ENCODE data around the gene CCDC187. TPM values are rescaled to one million over a fixed set of nuclear protein-coding genes. Genes with fewer than 3 reads are reported as not detected.

Gene CCDC187
- total RNA-seq, 2 experiments from 2014 or later: not detected

GRCh38 chr9:136309101-136309801, 5.4 kb upstream of the CCDC187 start:
- no peaks in the 10 kb centered on the region for H3K9me3 Mint-ChIP-seq (ENCODE audit: low read depth)
- no peak for ATAC-seq

GRCh38 chr9:136308702-136309053, 4.8 kb upstream of the CCDC187 start:
- Mint-ChIP-seq H3K4me1 (peaks cover 3% of the 10 kb centered on the region), H3K27ac (no peak overlapping the region)
- no peak for ATAC-seq

More at GRCh38 chr9:136309101-136309801, 5.4 kb upstream of the CCDC187 start:
- Mint-ChIP-seq H3K27me3 (no peaks in the 10 kb centered on the region), H3K4me1 (peaks cover 3% of the 10 kb centered on the region), H3K36me3 (no peaks in the 10 kb centered on the region), H3K4me3 (no peak overlapping the region), H3K27ac (no peak overlapping the region)
- CTCF ChIA-PET: no interaction called here
- DNase-seq: no peak

GRCh38 chr9:136308006-136308701, 4.3 kb upstream of the CCDC187 start:
- H3K27me3 Mint-ChIP-seq: no peaks in the 10 kb centered on the region
- H3K9me3 Mint-ChIP-seq (ENCODE audit: low read depth): no peaks in the 10 kb centered on the region
- DNase-seq (no peak), ATAC-seq (no peak)
- CTCF ChIA-PET: no interaction called here
- H3K4me1 Mint-ChIP-seq: peaks cover 3% of the 10 kb centered on the region
- no peaks in the 10 kb centered on the region for H3K36me3 Mint-ChIP-seq
- no peak overlapping the region for H3K4me3 Mint-ChIP-seq
- no peak overlapping the region for H3K27ac Mint-ChIP-seq

More at GRCh38 chr9:136308702-136309053, 4.8 kb upstream of the CCDC187 start:
- H3K36me3 Mint-ChIP-seq: no peaks in the 10 kb centered on the region
- CTCF ChIA-PET: no interaction called here
- H3K4me3 Mint-ChIP-seq: no peak overlapping the region
- DNase-seq: no peak
- H3K9me3 Mint-ChIP-seq (ENCODE audit: low read depth): no peaks in the 10 kb centered on the region
- H3K27me3 Mint-ChIP-seq: no peaks in the 10 kb centered on the region

- no peaks in the 10 kb centered on the region for H3K27me3 Mint-ChIP-seq
- CTCF ChIA-PET: no interaction called here
- no peak for ATAC-seq
These were observed 3.4 kb upstream of the CCDC187 start for GRCh38 chr9:136307215-136307750.

GRCh38 chr9:136306211-136307208, 2.6 kb upstream of the CCDC187 start:
- ATAC-seq (peak; percentile 41), DNase-seq (peak; percentile 46)
- Mint-ChIP-seq H3K4me1 (peaks cover 3% of the 10 kb centered on the region), H3K4me3 (no peak overlapping the region), H3K27ac (no peak overlapping the region), H3K9me3 (ENCODE audit: low read depth) (no peaks in the 10 kb centered on the region), H3K36me3 (no peaks in the 10 kb centered on the region), H3K27me3 (no peaks in the 10 kb centered on the region)
- CTCF ChIA-PET: no interaction called here

More at GRCh38 chr9:136307215-136307750, 3.4 kb upstream of the CCDC187 start:
- H3K4me1 Mint-ChIP-seq: peaks cover 3% of the 10 kb centered on the region
- no peaks in the 10 kb centered on the region for H3K9me3 Mint-ChIP-seq (ENCODE audit: low read depth)
- no peaks in the 10 kb centered on the region for H3K36me3 Mint-ChIP-seq
- no peak overlapping the region for H3K4me3 Mint-ChIP-seq
- H3K27ac Mint-ChIP-seq: no peak overlapping the region
- no peak for DNase-seq

- ATAC-seq: peak; percentile 10
- no peaks in the 10 kb centered on the region for H3K36me3 Mint-ChIP-seq
- no peak for DNase-seq
- no peaks in the 10 kb centered on the region for H3K9me3 Mint-ChIP-seq (ENCODE audit: low read depth)
- CTCF ChIA-PET: no interaction called here
- peaks cover 3% of the 10 kb centered on the region for H3K4me1 Mint-ChIP-seq
- H3K4me3 Mint-ChIP-seq: no peak overlapping the region
- H3K27ac Mint-ChIP-seq: no peak overlapping the region
- no peaks in the 10 kb centered on the region for H3K27me3 Mint-ChIP-seq
These were observed 1.9 kb upstream of the CCDC187 start for GRCh38 chr9:136305804-136306203.

- Mint-ChIP-seq H3K27me3 (no peaks in the 10 kb centered on the region), H3K4me1 (peaks cover 3% of the 10 kb centered on the region)
- CTCF ChIA-PET: no interaction called here
These were observed 1.1 kb upstream of the CCDC187 start for GRCh38 chr9:136304981-136305380.

GRCh38 chr9:136304456-136304855, 562 bp upstream of the CCDC187 start:
- Mint-ChIP-seq H3K36me3 (no peaks in the 10 kb centered on the region), H3K4me1 (peaks cover 3% of the 10 kb centered on the region), H3K27ac (no peak overlapping the region), H3K9me3 (ENCODE audit: low read depth) (no peaks in the 10 kb centered on the region), H3K27me3 (no peaks in the 10 kb centered on the region), H3K4me3 (no peak overlapping the region)
- ATAC-seq (no peak), DNase-seq (no peak)
- CTCF ChIA-PET: no interaction called here

More at GRCh38 chr9:136304981-136305380, 1.1 kb upstream of the CCDC187 start:
- ATAC-seq (no peak), DNase-seq (no peak)
- H3K27ac Mint-ChIP-seq: no peak overlapping the region
- H3K4me3 Mint-ChIP-seq: no peak overlapping the region
- no peaks in the 10 kb centered on the region for H3K9me3 Mint-ChIP-seq (ENCODE audit: low read depth)
- no peaks in the 10 kb centered on the region for H3K36me3 Mint-ChIP-seq

GRCh38 chr9:136303066-136303824, 649 bp downstream of the CCDC187 start:
- Mint-ChIP-seq H3K27me3 (no peaks in the 10 kb centered on the region), H3K9me3 (ENCODE audit: low read depth) (no peaks in the 10 kb centered on the region), H3K36me3 (no peaks in the 10 kb centered on the region), H3K4me3 (no peak overlapping the region), H3K27ac (no peak overlapping the region), H3K4me1 (peaks cover 3% of the 10 kb centered on the region)
- ATAC-seq (no peak), DNase-seq (no peak)
- CTCF ChIA-PET: no interaction called here

GRCh38 chr9:136302527-136302926, 1.4 kb downstream of the CCDC187 start:
- DNase-seq: no peak
- CTCF ChIA-PET: no interaction called here
- ATAC-seq: no peak
- H3K4me1 Mint-ChIP-seq: peaks cover 3% of the 10 kb centered on the region
- H3K27me3 Mint-ChIP-seq: no peaks in the 10 kb centered on the region
- H3K4me3 Mint-ChIP-seq: no peak overlapping the region
- no peaks in the 10 kb centered on the region for H3K36me3 Mint-ChIP-seq
- no peaks in the 10 kb centered on the region for H3K9me3 Mint-ChIP-seq (ENCODE audit: low read depth)
- no peak overlapping the region for H3K27ac Mint-ChIP-seq

- H3K4me1 Mint-ChIP-seq: no peaks in the 10 kb centered on the region
- ATAC-seq: no peak
- H3K27me3 Mint-ChIP-seq: no peaks in the 10 kb centered on the region
- no peaks in the 10 kb centered on the region for H3K9me3 Mint-ChIP-seq (ENCODE audit: low read depth)
- CTCF ChIA-PET: no interaction called here
- no peak overlapping the region for H3K27ac Mint-ChIP-seq
- no peak overlapping the region for H3K4me3 Mint-ChIP-seq
- DNase-seq: no peak
- no peaks in the 10 kb centered on the region for H3K36me3 Mint-ChIP-seq
These were observed 3.0 kb downstream of the CCDC187 start for GRCh38 chr9:136300866-136301265.

- ATAC-seq: no peak
- Mint-ChIP-seq H3K27ac (no peak overlapping the region), H3K27me3 (no peaks in the 10 kb centered on the region), H3K36me3 (no peaks in the 10 kb centered on the region), H3K4me3 (no peak overlapping the region), H3K9me3 (ENCODE audit: low read depth) (no peaks in the 10 kb centered on the region), H3K4me1 (no peaks in the 10 kb centered on the region)
- no peak for DNase-seq
- CTCF ChIA-PET: interaction anchor here (1.1 kb wide), 1 partner anchor 17 kb away, joined by 3 read pairs; no protein-coding TSS in a partner anchor
These were observed 3.8 kb downstream of the CCDC187 start for GRCh38 chr9:136300016-136300545.

Measured in activated CD8-positive, alpha-beta memory T cell treated with anti-CD3 and anti-CD28 coated beads, Interleukin-2, amount 10 ng/mL, durations not matched to agents 7 days and 5 days (primary cell).